ENCODE results near the gene BLM. TPM values are rescaled to one million over a fixed set of nuclear protein-coding genes. Genes with fewer than 3 reads are reported as not detected.

The BLM gene
- total and polyA plus RNA-seq, 2 of the 8 experiments (the other 6 are each of a cell fraction or from before 2014, with no cell fraction given), result 15.2 to 46.7 TPM

Small RNAs within 50 kb of the gene (small RNA-seq; reads per million reads assigned to genes)
- gene RF00093 (ENCODE audit: insufficient read depth) (not detected), gene RN7SL363P (ENCODE audit: insufficient read depth) (not detected)

Other genes with a start within 250 kb of the BLM start
- gene CRTC3, start 187.4 kb upstream of the BLM start, total RNA-seq (2021; fragmentation: NEBNext Ultra II Directional; extraction: Animal tissue kit (Norgen Biotek cat#: 25700)), result 5.0 and 5.1 TPM in 2 replicates
- 5.1 and 5.3 TPM in 2 replicates for gene CRTC3, start 187.4 kb upstream of the BLM start, polyA plus RNA-seq (2011; rRNA removed)
- 28.0 and 32.1 TPM in 2 replicates for gene FURIN, start 151.2 kb downstream of the BLM start, total RNA-seq (2021; fragmentation: NEBNext Ultra II Directional; extraction: Animal tissue kit (Norgen Biotek cat#: 25700))
- gene FURIN, start 151.2 kb downstream of the BLM start, polyA plus RNA-seq (2011; rRNA removed), result 15.8 and 22.5 TPM in 2 replicates
- gene FES, start 167.2 kb downstream of the BLM start, total RNA-seq (2021; fragmentation: NEBNext Ultra II Directional; extraction: Animal tissue kit (Norgen Biotek cat#: 25700)), result 6.8 and 8.6 TPM in 2 replicates
- 8.5 and 10.9 TPM in 2 replicates for gene FES, start 167.2 kb downstream of the BLM start, polyA plus RNA-seq (2011; rRNA removed)
- 21.9 and 23.1 TPM in 2 replicates for gene MAN2A2, start 186.0 kb downstream of the BLM start, total RNA-seq (2021; fragmentation: NEBNext Ultra II Directional; extraction: Animal tissue kit (Norgen Biotek cat#: 25700))
- gene MAN2A2, start 186.0 kb downstream of the BLM start, polyA plus RNA-seq (2011; rRNA removed), result 29.7 and 35.9 TPM in 2 replicates
- 16.3 and 17.0 TPM in 2 replicates for gene HDDC3, start 215.2 kb downstream of the BLM start, total RNA-seq (2021; fragmentation: NEBNext Ultra II Directional; extraction: Animal tissue kit (Norgen Biotek cat#: 25700))
- gene HDDC3, start 215.2 kb downstream of the BLM start, polyA plus RNA-seq (2011; rRNA removed), result 16.5 and 19.6 TPM in 2 replicates
- gene UNC45A, start 217.9 kb downstream of the BLM start, total RNA-seq (2021; fragmentation: NEBNext Ultra II Directional; extraction: Animal tissue kit (Norgen Biotek cat#: 25700)), result 75.4 and 84.2 TPM in 2 replicates
- 74.1 and 87.2 TPM in 2 replicates for gene UNC45A, start 217.9 kb downstream of the BLM start, polyA plus RNA-seq (2011; rRNA removed)
- gene RCCD1, start 237.5 kb downstream of the BLM start, total RNA-seq (2021; fragmentation: NEBNext Ultra II Directional; extraction: Animal tissue kit (Norgen Biotek cat#: 25700)), result 16.2 and 18.8 TPM in 2 replicates
- 9.9 and 13.2 TPM in 2 replicates for gene RCCD1, start 237.5 kb downstream of the BLM start, polyA plus RNA-seq (2011; rRNA removed)

All from H1 (cell line).